ENCODE data around the gene BOLA1. TPM values are rescaled to one million over a fixed set of nuclear protein-coding genes. Genes with fewer than 3 reads are reported as not detected.
A peak's percentile ranks its signal among the peaks of the same experiment; 100 is the strongest.

The BOLA1 gene
- total and polyA plus RNA-seq, 2 of the 13 experiments (the other 11 are each of a cell fraction or from before 2014, with no cell fraction given): 3.2 to 4.2 TPM

DNA sequence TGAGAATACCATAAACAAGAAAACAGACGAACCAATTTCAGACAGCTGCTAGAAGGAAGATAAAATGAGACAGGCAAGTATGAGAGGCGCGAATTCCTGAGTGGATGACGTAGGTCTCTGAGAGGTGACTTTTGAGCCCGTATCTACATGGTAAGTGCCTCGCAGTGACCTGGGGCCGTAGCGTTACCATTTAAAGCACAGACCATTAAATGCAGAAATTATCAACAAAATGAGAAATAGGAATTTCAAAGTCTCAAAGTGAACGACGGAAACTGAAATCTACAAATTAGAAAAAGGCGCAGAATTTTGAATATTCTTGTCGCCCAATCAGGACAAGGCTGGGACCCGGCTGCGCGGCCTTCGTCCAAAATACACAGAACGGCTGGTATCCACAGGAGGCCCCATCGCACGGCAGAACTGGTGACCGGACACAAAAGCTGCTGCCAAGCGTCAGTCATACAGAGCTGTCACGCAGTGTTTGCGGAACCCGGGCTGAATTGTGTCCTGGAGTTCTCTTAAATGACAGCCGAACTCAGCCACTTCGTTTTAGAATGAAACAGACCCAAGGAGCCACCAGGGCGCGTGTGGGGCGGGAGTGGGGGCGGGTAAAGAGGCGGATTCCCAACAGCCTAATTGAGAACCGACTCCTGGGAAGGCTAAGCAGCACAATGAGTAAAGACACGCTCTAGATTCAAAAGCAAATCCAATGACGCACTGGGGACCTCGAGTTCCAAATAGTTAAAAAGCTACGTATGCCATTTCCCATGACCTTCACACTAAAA, 13.8 kb upstream of the BOLA1 start (continued):
- TF ChIP-seq, protein P1, sequence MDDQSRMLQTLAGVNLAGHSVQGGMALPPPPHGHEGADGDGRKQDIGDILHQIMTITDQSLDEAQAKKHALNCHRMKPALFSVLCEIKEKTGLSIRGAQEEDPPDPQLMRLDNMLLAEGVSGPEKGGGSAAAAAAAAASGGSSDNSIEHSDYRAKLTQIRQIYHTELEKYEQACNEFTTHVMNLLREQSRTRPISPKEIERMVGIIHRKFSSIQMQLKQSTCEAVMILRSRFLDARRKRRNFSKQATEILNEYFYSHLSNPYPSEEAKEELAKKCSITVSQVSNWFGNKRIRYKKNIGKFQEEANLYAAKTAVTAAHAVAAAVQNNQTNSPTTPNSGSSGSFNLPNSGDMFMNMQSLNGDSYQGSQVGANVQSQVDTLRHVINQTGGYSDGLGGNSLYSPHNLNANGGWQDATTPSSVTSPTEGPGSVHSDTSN (CRISPR knock-in tag; IDR thresholded peaks at IDR 0.05; ENCODE audit: borderline replicate concordance): no peak
- TF ChIP-seq THYN1 (CRISPR knock-in tag; IDR thresholded peaks at IDR 0.05; ENCODE audit: borderline replicate concordance, low read depth) (no peak), ZSCAN12 (CRISPR knock-in tag; IDR thresholded peaks at IDR 0.05) (0 out of 2 replicates have a peak, but pooled peaks have one; percentile 17), GATA4 (IDR thresholded peaks at IDR 0.05; ENCODE audit: borderline replicate concordance, low read depth) (no peak), DR1 (CRISPR knock-in tag; IDR thresholded peaks at IDR 0.05) (no peak), IRX3 (CRISPR knock-in tag; IDR thresholded peaks at IDR 0.05; ENCODE audit: borderline replicate concordance, low read depth) (no peak), SOX6 (IDR thresholded peaks at IDR 0.05) (no peak), SOX6 (CRISPR knock-in tag; IDR thresholded peaks at IDR 0.05) (peak; percentile 38; the same call in 1 of the 2 replicates), SMAD1 (CRISPR knock-in tag; IDR thresholded peaks at IDR 0.05; ENCODE audit: borderline replicate concordance, low read depth) (0 out of 2 replicates have a peak, but pooled peaks have one; percentile 43), NCOA2 (CRISPR knock-in tag; IDR thresholded peaks at IDR 0.05) (no peak), ZSCAN25 (CRISPR knock-in tag; IDR thresholded peaks at IDR 0.05) (0 out of 2 replicates have a peak, but pooled peaks have one; percentile 24), ETV5 (CRISPR knock-in tag; IDR thresholded peaks at IDR 0.05; ENCODE audit: borderline replicate concordance) (peak; percentile 39; the same call in 1 of the 2 replicates), STAT5B (CRISPR knock-in tag; IDR thresholded peaks at IDR 0.05) (no peak), ZNF160 (CRISPR knock-in tag; IDR thresholded peaks at IDR 0.05) (no peak), PRMT3 (CRISPR knock-in tag; IDR thresholded peaks at IDR 0.05; ENCODE audit: borderline replicate concordance, low read depth) (no peak), ZNF775 (CRISPR knock-in tag; IDR thresholded peaks at IDR 0.05; ENCODE audit: borderline replicate concordance) (no peak), NFRKB (IDR thresholded peaks at IDR 0.05) (no peak)
- TF ChIP-seq, protein P2, sequence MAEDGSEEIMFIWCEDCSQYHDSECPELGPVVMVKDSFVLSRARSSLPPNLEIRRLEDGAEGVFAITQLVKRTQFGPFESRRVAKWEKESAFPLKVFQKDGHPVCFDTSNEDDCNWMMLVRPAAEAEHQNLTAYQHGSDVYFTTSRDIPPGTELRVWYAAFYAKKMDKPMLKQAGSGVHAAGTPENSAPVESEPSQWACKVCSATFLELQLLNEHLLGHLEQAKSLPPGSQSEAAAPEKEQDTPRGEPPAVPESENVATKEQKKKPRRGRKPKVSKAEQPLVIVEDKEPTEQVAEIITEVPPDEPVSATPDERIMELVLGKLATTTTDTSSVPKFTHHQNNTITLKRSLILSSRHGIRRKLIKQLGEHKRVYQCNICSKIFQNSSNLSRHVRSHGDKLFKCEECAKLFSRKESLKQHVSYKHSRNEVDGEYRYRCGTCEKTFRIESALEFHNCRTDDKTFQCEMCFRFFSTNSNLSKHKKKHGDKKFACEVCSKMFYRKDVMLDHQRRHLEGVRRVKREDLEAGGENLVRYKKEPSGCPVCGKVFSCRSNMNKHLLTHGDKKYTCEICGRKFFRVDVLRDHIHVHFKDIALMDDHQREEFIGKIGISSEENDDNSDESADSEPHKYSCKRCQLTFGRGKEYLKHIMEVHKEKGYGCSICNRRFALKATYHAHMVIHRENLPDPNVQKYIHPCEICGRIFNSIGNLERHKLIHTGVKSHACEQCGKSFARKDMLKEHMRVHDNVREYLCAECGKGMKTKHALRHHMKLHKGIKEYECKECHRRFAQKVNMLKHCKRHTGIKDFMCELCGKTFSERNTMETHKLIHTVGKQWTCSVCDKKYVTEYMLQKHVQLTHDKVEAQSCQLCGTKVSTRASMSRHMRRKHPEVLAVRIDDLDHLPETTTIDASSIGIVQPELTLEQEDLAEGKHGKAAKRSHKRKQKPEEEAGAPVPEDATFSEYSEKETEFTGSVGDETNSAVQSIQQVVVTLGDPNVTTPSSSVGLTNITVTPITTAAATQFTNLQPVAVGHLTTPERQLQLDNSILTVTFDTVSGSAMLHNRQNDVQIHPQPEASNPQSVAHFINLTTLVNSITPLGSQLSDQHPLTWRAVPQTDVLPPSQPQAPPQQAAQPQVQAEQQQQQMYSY (CRISPR knock-in tag; IDR thresholded peaks at IDR 0.05): no peak
- TF ChIP-seq, protein P3, sequence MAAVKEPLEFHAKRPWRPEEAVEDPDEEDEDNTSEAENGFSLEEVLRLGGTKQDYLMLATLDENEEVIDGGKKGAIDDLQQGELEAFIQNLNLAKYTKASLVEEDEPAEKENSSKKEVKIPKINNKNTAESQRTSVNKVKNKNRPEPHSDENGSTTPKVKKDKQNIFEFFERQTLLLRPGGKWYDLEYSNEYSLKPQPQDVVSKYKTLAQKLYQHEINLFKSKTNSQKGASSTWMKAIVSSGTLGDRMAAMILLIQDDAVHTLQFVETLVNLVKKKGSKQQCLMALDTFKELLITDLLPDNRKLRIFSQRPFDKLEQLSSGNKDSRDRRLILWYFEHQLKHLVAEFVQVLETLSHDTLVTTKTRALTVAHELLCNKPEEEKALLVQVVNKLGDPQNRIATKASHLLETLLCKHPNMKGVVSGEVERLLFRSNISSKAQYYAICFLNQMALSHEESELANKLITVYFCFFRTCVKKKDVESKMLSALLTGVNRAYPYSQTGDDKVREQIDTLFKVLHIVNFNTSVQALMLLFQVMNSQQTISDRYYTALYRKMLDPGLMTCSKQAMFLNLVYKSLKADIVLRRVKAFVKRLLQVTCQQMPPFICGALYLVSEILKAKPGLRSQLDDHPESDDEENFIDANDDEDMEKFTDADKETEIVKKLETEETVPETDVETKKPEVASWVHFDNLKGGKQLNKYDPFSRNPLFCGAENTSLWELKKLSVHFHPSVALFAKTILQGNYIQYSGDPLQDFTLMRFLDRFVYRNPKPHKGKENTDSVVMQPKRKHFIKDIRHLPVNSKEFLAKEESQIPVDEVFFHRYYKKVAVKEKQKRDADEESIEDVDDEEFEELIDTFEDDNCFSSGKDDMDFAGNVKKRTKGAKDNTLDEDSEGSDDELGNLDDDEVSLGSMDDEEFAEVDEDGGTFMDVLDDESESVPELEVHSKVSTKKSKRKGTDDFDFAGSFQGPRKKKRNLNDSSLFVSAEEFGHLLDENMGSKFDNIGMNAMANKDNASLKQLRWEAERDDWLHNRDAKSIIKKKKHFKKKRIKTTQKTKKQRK (IDR thresholded peaks at IDR 0.05; ENCODE audit: low read length): no peak
- TF ChIP-seq, protein P4, sequence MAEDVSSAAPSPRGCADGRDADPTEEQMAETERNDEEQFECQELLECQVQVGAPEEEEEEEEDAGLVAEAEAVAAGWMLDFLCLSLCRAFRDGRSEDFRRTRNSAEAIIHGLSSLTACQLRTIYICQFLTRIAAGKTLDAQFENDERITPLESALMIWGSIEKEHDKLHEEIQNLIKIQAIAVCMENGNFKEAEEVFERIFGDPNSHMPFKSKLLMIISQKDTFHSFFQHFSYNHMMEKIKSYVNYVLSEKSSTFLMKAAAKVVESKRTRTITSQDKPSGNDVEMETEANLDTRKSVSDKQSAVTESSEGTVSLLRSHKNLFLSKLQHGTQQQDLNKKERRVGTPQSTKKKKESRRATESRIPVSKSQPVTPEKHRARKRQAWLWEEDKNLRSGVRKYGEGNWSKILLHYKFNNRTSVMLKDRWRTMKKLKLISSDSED (CRISPR knock-in tag; IDR thresholded peaks at IDR 0.05): no peak

Data from HepG2 (cell line).